GM10248 (cell line): ENCODE results near the gene PRIMPOL.

Experiments used
- CTCF ChIA-PET: fragments of 300-600 bp; sonication (Branson Sonifier 250); formaldehyde crosslinking; extraction: SDS; loops from one replicate; lab custom pipeline; 2021; ENCODE audit warnings: antibody characterized with exemption; lab: Yijun Ruan, JAX
- POLR2A ChIA-PET: fragments of 350-650 bp; sonication (Branson Sonifier 250); formaldehyde crosslinking; extraction: SDS; loops from one replicate; lab custom pipeline; 2020; ENCODE audit warnings: antibody characterized with exemption; lab: Yijun Ruan, JAX
- DNase-seq: peaks from one replicate; pipeline ENCODE4 v3.0.0; 2012; ENCODE audit errors: extremely low spot score
- TF ChIP-seq, protein P1 (sequence below): IDR thresholded peaks from 2 replicates; pipeline ENCODE4 v1.5.1; 2012; ENCODE audit warnings: mild to moderate bottlenecking, low read depth; ENCODE audit errors: extremely low read depth, missing control alignments, control extremely low read depth

The PRIMPOL gene

DNA sequence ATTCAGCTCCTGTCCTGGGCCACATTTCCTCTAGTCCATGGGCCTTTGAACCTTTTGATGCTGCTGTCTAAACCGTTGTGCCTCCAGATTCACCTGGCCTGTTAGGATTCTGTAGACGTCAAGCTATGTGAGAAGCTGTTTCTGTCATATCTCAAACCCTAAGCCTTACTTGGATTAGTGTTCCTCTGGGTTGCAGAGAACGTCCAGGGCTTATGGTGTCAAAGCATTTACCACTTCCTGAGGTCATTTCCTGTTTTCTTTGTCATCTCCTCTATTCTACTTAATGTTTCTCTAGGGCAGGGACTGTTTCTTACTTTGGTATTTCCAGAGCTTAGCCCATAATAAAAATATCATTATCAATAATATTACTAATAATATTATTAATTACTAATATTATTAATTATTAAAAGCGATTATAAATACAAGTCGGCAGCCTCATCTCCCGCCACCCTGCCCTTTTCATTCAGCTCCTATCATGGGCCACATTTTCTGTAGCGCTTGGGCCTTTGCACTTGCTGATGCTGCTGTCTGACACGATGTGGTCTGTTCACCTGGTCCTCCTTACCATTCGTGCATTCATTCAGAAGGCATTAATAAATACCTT is 19.1 kb downstream of the PRIMPOL start:
- CTCF ChIA-PET, result interaction anchor here (1.2 to 2.5 kb wide), 3 partner anchors 12 to 15 kb away, joined by 3 to 12 read pairs (median 5); no protein-coding TSS in a partner anchor
- TF ChIP-seq, protein P1, sequence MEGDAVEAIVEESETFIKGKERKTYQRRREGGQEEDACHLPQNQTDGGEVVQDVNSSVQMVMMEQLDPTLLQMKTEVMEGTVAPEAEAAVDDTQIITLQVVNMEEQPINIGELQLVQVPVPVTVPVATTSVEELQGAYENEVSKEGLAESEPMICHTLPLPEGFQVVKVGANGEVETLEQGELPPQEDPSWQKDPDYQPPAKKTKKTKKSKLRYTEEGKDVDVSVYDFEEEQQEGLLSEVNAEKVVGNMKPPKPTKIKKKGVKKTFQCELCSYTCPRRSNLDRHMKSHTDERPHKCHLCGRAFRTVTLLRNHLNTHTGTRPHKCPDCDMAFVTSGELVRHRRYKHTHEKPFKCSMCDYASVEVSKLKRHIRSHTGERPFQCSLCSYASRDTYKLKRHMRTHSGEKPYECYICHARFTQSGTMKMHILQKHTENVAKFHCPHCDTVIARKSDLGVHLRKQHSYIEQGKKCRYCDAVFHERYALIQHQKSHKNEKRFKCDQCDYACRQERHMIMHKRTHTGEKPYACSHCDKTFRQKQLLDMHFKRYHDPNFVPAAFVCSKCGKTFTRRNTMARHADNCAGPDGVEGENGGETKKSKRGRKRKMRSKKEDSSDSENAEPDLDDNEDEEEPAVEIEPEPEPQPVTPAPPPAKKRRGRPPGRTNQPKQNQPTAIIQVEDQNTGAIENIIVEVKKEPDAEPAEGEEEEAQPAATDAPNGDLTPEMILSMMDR, result no peak
- DNase-seq, result no peak
- POLR2A ChIA-PET, result no interaction called here

DNA sequence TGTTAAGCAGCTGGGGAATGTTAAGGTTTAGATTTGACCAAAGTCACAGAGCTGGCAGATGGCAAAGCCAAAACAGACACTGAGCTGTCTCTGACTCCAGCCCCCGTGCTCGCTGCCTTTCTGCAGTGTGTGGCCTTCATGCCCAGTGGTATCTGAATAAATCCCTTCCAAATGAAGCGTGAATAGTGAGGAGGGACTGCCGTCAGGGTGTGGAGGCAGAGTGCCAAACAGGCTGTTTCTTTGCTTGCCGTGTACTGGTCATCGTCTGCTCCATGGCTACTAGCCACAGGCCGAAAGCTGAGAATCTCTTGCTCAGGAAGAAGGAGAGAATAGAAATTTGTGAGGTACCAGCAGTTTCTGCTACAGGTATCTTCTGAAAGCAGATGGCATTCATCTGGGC is 19.7 kb downstream of the PRIMPOL start:
- ChIA-PET POLR2A (no interaction called here), CTCF (interaction anchor here (0.9 to 2.5 kb wide), 4 partner anchors 10 to 15 kb away, joined by 3 to 12 read pairs (median 4); no protein-coding TSS in a partner anchor)
- DNase-seq, result no peak
- TF ChIP-seq, protein P1, result no peak

DNA sequence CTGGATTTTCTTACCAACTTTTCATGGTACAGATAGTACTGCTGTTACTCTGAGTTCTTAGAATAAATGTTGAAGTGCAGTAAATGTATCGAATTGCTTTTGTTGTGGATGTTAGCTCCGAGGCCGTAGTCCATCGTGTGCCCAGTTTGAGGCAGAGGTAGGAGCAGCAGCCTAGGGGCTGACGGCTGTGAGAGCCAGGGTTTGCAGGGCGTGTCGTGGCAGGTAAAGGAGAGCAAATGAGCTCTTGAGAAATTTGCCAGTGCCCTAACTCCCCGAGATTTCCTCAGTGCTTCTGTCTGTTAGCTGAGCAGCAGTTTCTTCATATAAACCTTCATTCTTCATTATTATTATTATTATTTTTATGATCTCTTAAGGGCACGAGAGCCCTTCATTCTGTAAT is 21.6 kb downstream of the PRIMPOL start:
- ChIA-PET POLR2A (no interaction called here), CTCF (interaction anchor here (1.4 kb wide), 1 partner anchor 24 kb away, joined by 3 read pairs; no protein-coding TSS in a partner anchor)
- DNase-seq, result no peak
- TF ChIP-seq, protein P1, result no peak

DNA sequence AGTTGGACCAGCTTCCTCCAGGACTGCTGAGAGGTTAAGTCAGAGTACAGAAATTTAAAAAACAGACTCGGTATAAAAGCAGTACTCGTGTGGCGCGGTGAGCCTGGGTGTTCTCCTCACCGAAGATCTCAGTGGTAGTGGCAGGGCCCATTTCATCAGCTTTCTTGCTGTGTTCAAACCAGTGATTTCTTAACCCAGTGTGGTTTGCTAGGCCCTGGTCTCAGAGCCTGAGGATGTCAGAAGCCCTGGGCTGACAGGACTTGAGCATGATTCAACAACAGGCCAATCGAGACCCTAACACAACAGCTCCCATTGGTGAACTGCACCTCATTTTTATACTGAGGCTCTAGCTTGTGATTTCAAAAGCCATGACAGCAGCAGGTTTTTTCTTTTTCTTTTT is 23.2 kb downstream of the PRIMPOL start:
- ChIA-PET CTCF (interaction anchor here (0.8 kb wide), 1 partner anchor 12 kb away, joined by 3 read pairs; no protein-coding TSS in a partner anchor), POLR2A (interaction anchor here (0.7 kb wide), 1 partner anchor 23 kb away, joined by 4 read pairs; the partner anchor contains the start of genes CASP3 and PRIMPOL)
- no peak for DNase-seq
- TF ChIP-seq, protein P1, result no peak

DNA sequence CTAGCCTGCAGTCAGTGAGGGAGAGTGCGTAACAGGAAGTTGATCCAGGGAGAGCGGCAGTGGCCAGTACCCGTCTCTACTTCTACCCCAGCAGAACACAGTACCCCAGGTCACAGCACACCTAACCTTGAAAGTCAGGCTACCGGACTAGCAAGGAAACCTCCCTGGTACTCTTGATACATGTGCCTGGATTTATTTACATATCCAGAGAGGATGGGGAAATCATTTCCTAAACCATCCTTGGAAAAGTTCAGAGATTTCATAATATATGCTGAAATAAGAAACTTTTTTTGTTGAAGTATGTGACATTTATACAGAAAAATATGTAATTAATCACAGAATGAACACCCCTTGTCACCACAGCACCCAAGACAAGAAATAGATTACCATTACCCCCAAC is 24.5 kb downstream of the PRIMPOL start:
- DNase-seq, result no peak
- CTCF ChIA-PET, result no interaction called here
- POLR2A ChIA-PET, result no interaction called here
- TF ChIP-seq, protein P1, result no peak

DNA sequence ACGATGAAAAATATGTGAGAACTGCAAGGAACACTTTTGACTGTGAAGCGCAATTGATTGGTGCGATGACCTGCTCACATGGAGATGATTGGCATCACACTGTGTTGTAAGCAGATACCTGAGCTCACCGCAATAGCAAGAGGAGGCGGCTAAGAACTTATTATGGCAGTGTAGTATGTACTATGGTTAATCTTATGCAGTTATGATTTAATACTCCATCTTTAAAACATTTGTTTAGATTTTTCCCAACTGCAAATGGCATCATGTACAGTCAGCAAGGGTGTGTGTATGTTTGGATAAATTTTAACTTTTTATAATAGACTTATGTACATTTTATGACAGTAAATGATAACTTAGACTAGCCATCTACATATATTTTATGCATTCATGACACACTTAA is 25.5 kb downstream of the PRIMPOL start:
- TF ChIP-seq, protein P1, result no peak
- POLR2A ChIA-PET, result no interaction called here
- CTCF ChIA-PET, result no interaction called here
- DNase-seq, result no peak
